Coronary artery (tissue), 2 donors: ENCODE measurements around the gene MED31.
"Not testable (repeated sequence)": the region's sequence is repeated elsewhere in the genome, so short reads cannot be mapped to it uniquely, and the experiment has no call there.

Experiments
- DNase-seq: peaks from one replicate; pipeline ENCODE4 v3.0.0-alpha.2; 2017; ENCODE audit warnings: low spot score
- H3K27ac ChIP-seq, 2 donors: fragments of 200-600 bp; sonication (generic); one replicate each; pipeline ENCODE4 v1.5.1; 2016 to 2019
- H3K4me3 ChIP-seq: fragments of 200-600 bp; sonication (generic); 2 replicates; pipeline ENCODE4 v1.5.1; 2016; ENCODE audit warnings: mild to moderate bottlenecking, moderate library complexity
- TF ChIP-seq, protein P1 (sequence below): fragments of 200-600 bp; sonication (generic); IDR thresholded peaks from one replicate; pipeline ENCODE4 v1.5.1; 2019; ENCODE audit warnings: antibody characterized with exemption

The MED31 gene

DNA sequence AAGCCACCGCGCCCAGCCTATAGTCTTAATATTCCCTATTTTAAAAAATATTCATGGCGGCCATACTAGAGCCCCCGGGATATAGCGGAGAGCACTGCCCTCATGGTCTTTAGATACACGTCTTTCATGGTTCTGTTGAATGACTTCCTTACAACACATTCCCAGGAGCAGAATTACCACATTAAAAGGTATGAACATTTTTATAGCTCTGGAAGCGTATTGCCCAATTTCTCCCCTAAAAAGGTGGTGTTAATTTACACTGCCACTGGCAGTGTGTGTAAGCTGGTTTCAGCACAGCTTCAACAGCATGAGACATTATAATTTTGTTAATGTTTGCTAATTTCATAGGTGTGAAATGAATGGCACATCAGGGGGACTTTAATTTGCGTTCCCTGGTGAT is 19.2 kb upstream of the MED31 start:
- Histone ChIP-seq H3K4me3 (no peak overlapping the region), H3K27ac (no peak overlapping the region)
- TF ChIP-seq, protein P1, sequence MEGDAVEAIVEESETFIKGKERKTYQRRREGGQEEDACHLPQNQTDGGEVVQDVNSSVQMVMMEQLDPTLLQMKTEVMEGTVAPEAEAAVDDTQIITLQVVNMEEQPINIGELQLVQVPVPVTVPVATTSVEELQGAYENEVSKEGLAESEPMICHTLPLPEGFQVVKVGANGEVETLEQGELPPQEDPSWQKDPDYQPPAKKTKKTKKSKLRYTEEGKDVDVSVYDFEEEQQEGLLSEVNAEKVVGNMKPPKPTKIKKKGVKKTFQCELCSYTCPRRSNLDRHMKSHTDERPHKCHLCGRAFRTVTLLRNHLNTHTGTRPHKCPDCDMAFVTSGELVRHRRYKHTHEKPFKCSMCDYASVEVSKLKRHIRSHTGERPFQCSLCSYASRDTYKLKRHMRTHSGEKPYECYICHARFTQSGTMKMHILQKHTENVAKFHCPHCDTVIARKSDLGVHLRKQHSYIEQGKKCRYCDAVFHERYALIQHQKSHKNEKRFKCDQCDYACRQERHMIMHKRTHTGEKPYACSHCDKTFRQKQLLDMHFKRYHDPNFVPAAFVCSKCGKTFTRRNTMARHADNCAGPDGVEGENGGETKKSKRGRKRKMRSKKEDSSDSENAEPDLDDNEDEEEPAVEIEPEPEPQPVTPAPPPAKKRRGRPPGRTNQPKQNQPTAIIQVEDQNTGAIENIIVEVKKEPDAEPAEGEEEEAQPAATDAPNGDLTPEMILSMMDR, result no peak
- no peak for DNase-seq

DNA sequence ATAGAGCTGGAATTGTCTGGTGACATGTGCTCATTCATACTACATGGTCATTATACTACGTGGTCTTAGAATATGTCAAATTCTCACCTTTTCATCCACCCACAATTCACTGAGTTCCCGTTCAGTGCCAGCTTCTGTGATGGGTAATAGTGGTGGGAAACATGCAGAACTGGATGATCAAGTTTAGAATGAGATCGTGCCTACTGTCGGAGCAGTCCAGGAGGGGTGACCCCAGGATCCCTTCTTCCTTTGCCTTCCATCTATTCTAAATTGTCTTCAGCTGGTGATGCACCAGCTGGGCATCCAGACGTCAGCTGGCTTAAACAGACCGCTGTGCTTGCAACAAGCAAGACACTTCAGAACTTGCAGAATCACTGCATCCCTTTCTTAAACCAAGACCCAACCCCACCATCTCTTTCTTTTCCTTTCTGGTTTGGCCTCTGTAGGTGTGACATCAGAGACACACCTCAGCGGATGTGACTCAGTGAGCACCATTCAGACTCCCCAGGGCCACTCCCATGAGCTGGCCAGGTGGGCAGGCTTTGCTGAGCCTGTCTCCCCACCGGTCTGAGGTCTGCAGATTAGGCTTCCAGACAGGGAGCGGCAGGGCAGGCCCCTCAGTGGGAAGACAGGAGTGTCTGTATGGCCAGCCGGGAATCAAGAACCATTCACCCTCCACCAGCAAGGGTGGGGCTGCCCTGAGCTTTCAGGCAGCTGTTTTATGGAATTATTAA is 18.2 kb upstream of the MED31 start:
- Histone ChIP-seq H3K4me3 (no peak overlapping the region), H3K27ac (no peak overlapping the region)
- TF ChIP-seq, protein P1, result no peak
- no peak for DNase-seq

DNA sequence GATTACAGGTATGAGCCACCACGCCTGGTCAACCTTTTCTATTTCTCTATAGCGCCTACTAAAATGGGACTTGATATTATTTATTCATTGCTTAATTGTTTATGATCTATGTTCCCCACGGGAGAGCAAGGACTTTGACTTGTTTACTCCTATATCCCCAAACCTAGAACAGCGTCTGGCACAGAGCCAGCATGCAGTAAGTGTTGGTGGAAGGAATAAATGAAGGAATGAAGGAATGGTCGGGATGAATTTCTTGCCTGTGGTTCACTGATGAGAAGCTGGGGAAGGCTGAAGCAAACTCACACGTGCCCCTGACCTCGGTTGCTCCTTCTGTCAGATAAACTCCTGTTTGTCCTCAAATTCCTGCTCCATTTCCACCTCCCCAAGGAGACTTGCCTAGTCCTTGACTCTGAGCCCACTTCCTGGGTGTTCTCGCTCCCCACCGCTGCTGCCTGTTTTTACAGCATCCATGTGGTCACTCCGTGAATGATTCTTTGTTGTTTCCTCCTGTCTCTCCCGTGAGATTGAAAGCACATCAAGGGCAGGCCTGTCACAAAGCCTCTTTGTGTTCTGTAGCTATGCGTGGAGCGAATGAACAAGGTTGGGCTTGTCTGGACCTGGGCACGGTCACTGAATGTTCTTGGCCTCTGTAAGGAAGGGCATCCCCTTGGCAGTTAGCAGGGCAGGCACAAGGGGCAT is 17.5 kb upstream of the MED31 start:
- TF ChIP-seq, protein P1, result no peak
- no peak for DNase-seq
- H3K27ac ChIP-seq, result no peak overlapping the region
- H3K4me3 ChIP-seq, result no peak overlapping the region

DNA sequence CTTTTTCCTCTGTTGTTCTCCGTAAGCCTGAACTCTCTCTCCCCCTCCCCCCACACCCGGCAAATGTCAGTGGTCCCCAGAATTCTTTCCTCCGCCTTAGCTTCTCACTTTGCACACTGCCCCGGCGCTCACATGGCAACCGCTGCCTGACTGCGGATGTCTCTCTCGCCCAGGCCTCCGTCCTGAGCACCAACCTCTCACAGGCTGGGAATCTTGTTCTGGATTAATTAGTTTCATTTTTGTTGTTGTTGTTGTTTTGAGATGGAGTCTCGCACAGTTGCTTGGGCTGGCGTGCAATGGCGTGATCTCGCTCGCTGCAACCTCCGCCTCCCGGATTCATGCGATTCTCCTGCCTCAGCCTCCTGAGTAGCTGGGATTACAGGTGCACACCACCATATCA is 16.8 kb upstream of the MED31 start:
- TF ChIP-seq, protein P1, result no peak
- no peak overlapping the region for H3K27ac ChIP-seq
- DNase-seq, result no peak
- H3K4me3 ChIP-seq, result no peak overlapping the region

DNA sequence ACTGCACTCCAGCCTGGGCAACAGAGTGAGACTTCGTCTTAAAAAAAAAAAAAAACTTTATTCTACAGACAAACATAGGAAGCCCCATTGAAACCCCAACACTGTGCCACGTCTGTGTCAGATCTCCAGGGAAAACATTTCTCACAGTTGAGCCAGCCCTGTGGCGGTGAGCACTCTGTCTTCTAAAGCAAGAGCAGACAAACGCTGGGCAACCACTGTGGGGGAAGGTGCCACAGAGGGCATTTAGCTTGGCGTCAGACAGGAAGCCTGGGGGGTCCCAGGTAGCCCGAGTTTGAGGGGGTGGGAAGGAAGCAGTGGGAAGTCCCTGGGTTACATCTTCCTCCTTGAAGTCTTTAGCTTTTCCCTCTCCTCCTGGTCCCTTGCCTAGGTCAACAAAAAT is 16.1 kb upstream of the MED31 start:
- no peak overlapping the region for H3K27ac ChIP-seq
- TF ChIP-seq, protein P1, result no peak
- no peak overlapping the region for H3K4me3 ChIP-seq
- no peak for DNase-seq

DNA sequence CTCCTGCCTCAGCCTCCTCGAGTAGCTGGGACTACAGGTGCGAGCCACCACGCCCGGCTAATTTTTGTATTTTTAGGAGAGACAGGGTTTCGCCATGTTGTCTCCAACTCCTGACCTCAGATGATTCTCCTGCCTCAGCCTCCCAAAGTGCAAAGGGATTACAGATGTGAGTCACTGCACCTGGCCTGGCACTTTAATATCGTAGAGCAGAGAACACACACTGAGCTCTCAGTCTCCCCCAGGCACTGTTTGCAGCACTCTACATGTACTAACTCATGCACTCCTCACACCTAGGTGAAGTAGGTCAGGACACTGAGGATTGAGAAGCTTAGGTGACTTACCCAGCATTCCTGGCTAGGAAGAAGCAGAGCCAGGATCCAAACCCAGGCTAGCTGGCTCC is 15.2 kb upstream of the MED31 start:
- DNase-seq, result no peak
- no peak overlapping the region for H3K27ac ChIP-seq
- TF ChIP-seq, protein P1, result no peak
- no peak overlapping the region for H3K4me3 ChIP-seq

DNA sequence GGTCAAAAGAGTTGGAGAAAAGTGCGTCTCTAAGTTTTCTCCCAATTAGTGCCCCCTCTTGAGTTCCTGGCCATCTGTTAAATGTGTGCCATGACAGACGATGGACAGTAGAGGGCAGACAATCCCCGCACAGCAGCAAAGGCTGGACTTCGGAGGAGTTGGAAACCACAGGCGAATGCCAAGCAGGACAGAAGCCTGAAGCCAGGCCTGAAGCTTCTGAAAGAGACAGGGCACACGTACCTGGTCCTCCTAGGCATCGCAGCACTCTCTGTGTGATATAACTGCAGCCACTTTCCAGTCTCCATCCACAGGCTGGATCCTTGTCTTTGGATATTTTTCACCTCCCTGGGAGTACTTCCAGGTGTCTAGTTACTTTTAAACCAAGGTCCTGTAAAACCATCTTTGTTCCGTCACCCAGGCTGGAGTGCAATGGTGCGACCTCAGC is 14.7 kb upstream of the MED31 start:
- TF ChIP-seq, protein P1, result peak; percentile 74
- Histone ChIP-seq H3K27ac (no peak overlapping the region), H3K4me3 (no peak overlapping the region)
- no peak for DNase-seq

DNA sequence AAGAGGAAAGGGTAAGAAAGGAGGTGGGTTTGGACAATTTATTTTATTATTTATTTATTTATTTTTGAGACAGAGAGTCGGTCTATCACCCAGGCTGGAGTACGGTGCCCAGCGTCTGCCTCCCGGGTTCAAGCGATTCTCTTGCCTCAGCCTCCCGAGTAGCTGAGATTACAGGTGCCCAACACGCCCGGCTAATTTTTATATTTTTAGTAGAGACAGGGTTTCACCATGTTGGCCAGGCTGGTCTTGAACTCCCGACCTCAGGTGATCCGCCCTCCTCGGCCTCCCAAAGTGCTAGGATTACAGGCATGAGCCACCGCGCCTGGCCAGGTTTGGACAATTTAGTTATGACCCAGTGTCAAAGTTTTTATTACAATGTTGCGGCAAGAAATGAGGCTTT is 11.8 kb upstream of the MED31 start:
- not testable (repeated sequence) for DNase-seq, H3K27ac ChIP-seq

More for the DNA sequence above, 11.8 kb upstream of the MED31 start:
- H3K4me3 ChIP-seq, result not testable (repeated sequence)
